IMR-90 (cell line): Measurements from ENCODE around the gene MTM1. TPM values are rescaled to one million over a fixed set of nuclear protein-coding genes. Genes with fewer than 3 reads are reported as not detected.

Experiments
- ATAC-seq: fragments of 200-7000 bp; cut with Tn5 transposase; 2 replicates; pipeline ENCODE4 v1.9.1; 2020; ENCODE audit warnings: low read depth, mild to moderate bottlenecking, moderate library complexity
- BruUV-seq: library from RNA; stranded (reverse); fragments of 400-500 nt; replicated peaks from 2 replicates; lab custom pipeline; 2021; lab: Mats Ljungman, UMichigan
- CTCF ChIA-PET: fragments of 300-600 bp; formaldehyde crosslinking; extraction: SDS; loops from one replicate; lab custom pipeline; 2021; ENCODE audit warnings: antibody characterized with exemption; lab: Yijun Ruan, JAX
- POLR2A ChIA-PET: fragments of 300-600 bp; sonication (Branson Sonifier 250); formaldehyde crosslinking; loops from one replicate; lab custom pipeline; 2022; ENCODE audit warnings: antibody characterized with exemption; ENCODE audit not compliant: unreplicated experiment; lab: Charles Lee
- DNase-seq: peaks from one replicate; pipeline ENCODE4 v3.0.0; 2013
- H2AFZ ChIP-seq: replicated peaks from 2 replicates; pipeline ENCODE3; 2013; ENCODE audit warnings: low read length, mild to moderate bottlenecking; ENCODE audit not compliant: poor library complexity
- H2AK5ac ChIP-seq: 2 replicates; pipeline ENCODE4 v1.6.1; 2013; ENCODE audit warnings: low read depth, low read length, inconsistent platforms
- H2AK9ac ChIP-seq: replicated peaks from 2 replicates; pipeline ENCODE3; 2013; ENCODE audit warnings: mild to moderate bottlenecking, low read depth, low read length, moderate library complexity; ENCODE audit not compliant: poor library complexity
- H2BK120ac ChIP-seq: 2 replicates; pipeline ENCODE4 v1.6.1; 2013; ENCODE audit warnings: low read depth, low read length, inconsistent platforms
- H2BK15ac ChIP-seq: 3 replicates; pipeline ENCODE4 v1.6.1; 2013; ENCODE audit warnings: low read depth, low read length, inconsistent platforms
- H2BK20ac ChIP-seq: 2 replicates; pipeline ENCODE4 v1.6.1; 2013; ENCODE audit warnings: low read depth, mild to moderate bottlenecking, inconsistent platforms, low read length, moderate library complexity
- H2BK5ac ChIP-seq: 2 replicates; pipeline ENCODE4 v1.6.1; 2013; ENCODE audit warnings: mild to moderate bottlenecking, low read depth, low read length, inconsistent platforms; ENCODE audit not compliant: poor library complexity, severe bottlenecking
- H3K14ac ChIP-seq: replicated peaks from 2 replicates; pipeline ENCODE4 v1.6.1; 2013; ENCODE audit warnings: low read depth, low read length, inconsistent platforms
- H3K18ac ChIP-seq: 2 replicates; pipeline ENCODE4 v1.6.1; 2013; ENCODE audit warnings: low read depth, low read length, control low read depth
- H3K23ac ChIP-seq: 2 replicates; pipeline ENCODE4 v1.6.1; 2013; ENCODE audit warnings: low read depth, low read length, inconsistent platforms
- H3K27ac ChIP-seq: 2 replicates; pipeline ENCODE4 v1.5.1; 2013; ENCODE audit warnings: mild to moderate bottlenecking, control low read depth, low read length; ENCODE audit not compliant: insufficient read depth
- H3K27me3 ChIP-seq: 2 replicates; pipeline ENCODE4 v1.6.1; 2013; ENCODE audit warnings: low read length; ENCODE audit not compliant: control insufficient read depth, insufficient read depth
- H3K36me3 ChIP-seq: 2 replicates; pipeline ENCODE4 v1.6.1; 2013; ENCODE audit warnings: low read length, mixed read lengths; ENCODE audit not compliant: control insufficient read depth, insufficient read depth
- H3K4ac ChIP-seq: 2 replicates; pipeline ENCODE4 v1.6.1; 2013; ENCODE audit warnings: low read depth, low read length, inconsistent platforms
- H3K4me1 ChIP-seq: 2 replicates; pipeline ENCODE4 v1.6.1; 2013; ENCODE audit warnings: low read length, mixed read lengths; ENCODE audit not compliant: control insufficient read depth, insufficient read depth
- H3K4me2 ChIP-seq: 2 replicates; pipeline ENCODE4 v1.6.1; 2013; ENCODE audit warnings: low read depth, mild to moderate bottlenecking, control low read depth, low read length, moderate library complexity
- H3K4me3 ChIP-seq: 2 replicates; pipeline ENCODE4 v1.5.1; 2013; ENCODE audit warnings: low read depth, mild to moderate bottlenecking, control low read depth, low read length, moderate library complexity; ENCODE audit not compliant: insufficient read depth
- H3K56ac ChIP-seq: 2 replicates; pipeline ENCODE4 v1.6.1; 2013; ENCODE audit warnings: low read length, inconsistent platforms; ENCODE audit not compliant: insufficient read depth; ENCODE audit errors: extremely low read depth
- H3K79me1 ChIP-seq, 2 experiments: 2 replicates each; pipeline ENCODE4 v1.6.1; 2013; ENCODE audit warnings: low read length in 2 of 2, inconsistent platforms in 1 of 2, low read depth in 1 of 2
- H3K9ac ChIP-seq: 2 replicates; pipeline ENCODE4 v1.6.1; 2013; ENCODE audit warnings: low read depth, low read length, control low read depth
- H3K9me1 ChIP-seq: 2 replicates; pipeline ENCODE4 v1.6.1; 2013; ENCODE audit warnings: low read length, inconsistent platforms; ENCODE audit not compliant: insufficient read depth
- H3K9me3 ChIP-seq: 2 replicates; pipeline ENCODE4 v1.6.1; 2013; ENCODE audit warnings: low read length; ENCODE audit not compliant: control insufficient read depth, insufficient read depth
- H4K20me1 ChIP-seq: 2 replicates; pipeline ENCODE4 v1.6.1; 2013; ENCODE audit warnings: low read length, inconsistent platforms; ENCODE audit not compliant: insufficient read depth
- H4K5ac ChIP-seq: 2 replicates; pipeline ENCODE4 v1.6.1; 2013; ENCODE audit warnings: mild to moderate bottlenecking, low read depth, low read length, control low read depth
- H4K8ac ChIP-seq, 2 experiments: 2 replicates each; pipeline ENCODE4 v1.6.1; 2013; ENCODE audit warnings: low read depth in 2 of 2, low read length in 2 of 2, control low read depth in 1 of 2, inconsistent platforms in 1 of 2
- H4K91ac ChIP-seq: 2 replicates; pipeline ENCODE4 v1.6.1; 2013; ENCODE audit warnings: low read depth, low read length, inconsistent platforms; ENCODE audit not compliant: insufficient read depth
- BHLHE40 ChIP-seq: fragments of 150-350 bp; IDR thresholded peaks from 2 replicates; pipeline ENCODE4 v1.6.1; 2016; ENCODE audit warnings: mild to moderate bottlenecking, low read depth, low read length
- CTCF ChIP-seq: conservative IDR thresholded peaks from 2 replicates; pipeline ENCODE4 v1.5.1; 2012; ENCODE audit warnings: mild to moderate bottlenecking, low read depth, low read length, improper control_type of control experiment
- ELK1 ChIP-seq: fragments of 150-350 bp; IDR thresholded peaks from 2 replicates; pipeline ENCODE4 v1.6.1; 2016; ENCODE audit warnings: low read depth, mild to moderate bottlenecking, low read length, moderate library complexity, borderline replicate concordance
- FOS ChIP-seq: fragments of 150-350 bp; IDR thresholded peaks from 2 replicates; pipeline ENCODE4 v1.6.1; 2016; ENCODE audit warnings: low read depth, low read length
- MAZ ChIP-seq: IDR thresholded peaks from 2 replicates; pipeline ENCODE4 v1.6.1; 2012; ENCODE audit warnings: low read depth, mild to moderate bottlenecking, low read length, improper control_type of control experiment, moderate library complexity, borderline replicate concordance
- NFE2L2 ChIP-seq: fragments of 150-350 bp; IDR thresholded peaks from 2 replicates; pipeline ENCODE4 v1.6.1; 2016; ENCODE audit warnings: low read depth, mild to moderate bottlenecking, low read length
- POLR2A ChIP-seq: IDR thresholded peaks from 2 replicates; pipeline ENCODE4 v1.6.1; 2012; ENCODE audit warnings: mild to moderate bottlenecking, low read depth, low read length
- RAD21 ChIP-seq: IDR thresholded peaks from 2 replicates; pipeline ENCODE4 v1.6.1; 2012; ENCODE audit warnings: low read length, improper control_type of control experiment
- RFX5 ChIP-seq: IDR thresholded peaks from 2 replicates; pipeline ENCODE4 v1.8.0; 2012; ENCODE audit warnings: low read depth, mild to moderate bottlenecking, low read length, moderate library complexity
- WGBS, 2 experiments: methylation state at CpG; one replicate each; pipeline versions ENCODE4 v1.1.5 to v1.1.7; 2013; ENCODE audit warnings: missing lambda C conversion rate in 2 of 2; ENCODE audit not compliant: insufficient read length in 1 of 2; ENCODE audit errors: extremely low coverage in 2 of 2; 5-methylcytosine and 5-hydroxymethylcytosine counted together
- dilution Hi-C: fragments of 300-500 bp; cut with HindIII; formaldehyde crosslinking; loops from one replicate; pipeline ENCODE4 v1.14.3; 2018; ENCODE audit warnings: low sequenced_read_pairs; ENCODE audit not compliant: unreplicated experiment
- in situ Hi-C: fragments of 300-500 bp; cut with MboI; formaldehyde crosslinking; loops from 3 replicates; pipeline ENCODE4 v1.14.3; 2019; ENCODE audit warnings: low sequenced_read_pairs, inconsistent platforms, mixed read lengths
- intact Hi-C: fragments of 100-400 bp; cut with micrococcal nuclease; formaldehyde crosslinking; loops from 2 replicates; pipeline ENCODE4 v1.10.0; 2022
- polyA plus RNA-seq, 3 experiments: library from polyadenylated mRNA; depleted of rRNA; stranded (reverse); fragments of >200 nt; gene quantifications; 2 replicates each; pipeline ENCODE4 v1.2.3, GENCODE V29; 2012; ENCODE audit warnings: low replicate concordance in 1 of 3
- total RNA-seq: library from RNA; depleted of rRNA; stranded (reverse); fragments of >200 nt; gene quantifications from 2 replicates; pipeline ENCODE4 v1.2.3, GENCODE V29; 2012

Gene MTM1
- total and polyA plus RNA-seq, 2 of the 4 experiments (the other 2 are of a cell fraction) = 3.8 to 5.6 TPM

GRCh38 chrX:150548251-150548650, 20.2 kb upstream of the MTM1 start:
- H3K9ac ChIP-seq = no peak overlapping the region
- 67% methylated on average over 2 of the region's 4 CpGs; no CpG with 5 or more reads in 1 of the 2 experiments for WGBS, 2 experiments
- no peak overlapping the region for H4K5ac ChIP-seq
- H3K9me3 ChIP-seq = no peaks in the 10 kb centered on the region
- H2AK5ac ChIP-seq = no peak overlapping the region
- no peaks in the 10 kb centered on the region for H4K20me1 ChIP-seq
- H3K9me1 ChIP-seq = no peaks in the 10 kb centered on the region
- no peak overlapping the region for H2BK15ac ChIP-seq
- no peak overlapping the region for H2BK120ac ChIP-seq
- no TSS peak for BruUV-seq
- 0 out of 2 replicates have a peak overlapping the region, but pooled peaks have one; percentile 5 for H3K4ac ChIP-seq
- no peak overlapping the region for H3K56ac ChIP-seq
- in situ Hi-C loops (no loop called here), intact Hi-C loops (no loop called here), dilution Hi-C loops (no loop called here)
- H2BK5ac ChIP-seq = no peak overlapping the region
- ChIA-PET CTCF (no interaction called here), POLR2A (no interaction called here)
- no peaks in the 10 kb centered on the region for H3K4me1 ChIP-seq
- TF ChIP-seq BHLHE40 (no peak), RFX5 (no peak), MAZ (no peak), NFE2L2 (no peak), CTCF (no peak), FOS (no peak), ELK1 (no peak), POLR2A (no peak), RAD21 (no peak)
- DNase-seq = no peak
- H3K18ac ChIP-seq = no peak overlapping the region
- H2AFZ ChIP-seq = peak overlapping the region; percentile 87
- H3K27ac ChIP-seq = no peak overlapping the region
- H3K14ac ChIP-seq = no peak overlapping the region
- no peak overlapping the region for H2BK20ac ChIP-seq
- H4K91ac ChIP-seq = no peak overlapping the region
- H3K27me3 ChIP-seq = peaks cover 9% of the 10 kb centered on the region; the same call in 1 of the 2 replicates
- H3K4me2 ChIP-seq = no peak overlapping the region
- no peaks in the 10 kb centered on the region for H3K36me3 ChIP-seq
- no peak for ATAC-seq
- H4K8ac ChIP-seq = peak overlapping the region in 1 of 2 experiments; percentile 36; a peak in 1 of 4 replicates
- no peak overlapping the region for H3K4me3 ChIP-seq
- no peaks in the 10 kb centered on the region for H3K79me1 ChIP-seq
- H2AK9ac ChIP-seq = no peak overlapping the region
- H3K23ac ChIP-seq = no peak overlapping the region
